Adipocyte (in vitro differentiated cells): ENCODE data around the gene HOXC9.

Source experiments
- DNase-seq: peaks from one replicate; pipeline ENCODE4 v3.0.0-alpha.2; 2015; ENCODE audit warnings: low read depth
- H3K27me3 ChIP-seq: replicated peaks from 2 replicates; pipeline ENCODE4 v1.7.0; 2013; ENCODE audit warnings: mild to moderate bottlenecking, low read length, moderate library complexity; ENCODE audit not compliant: control insufficient read depth, insufficient read depth
- H3K36me3 ChIP-seq: 2 replicates; pipeline ENCODE4 v1.7.0; 2013; ENCODE audit warnings: low read length, mild to moderate bottlenecking, moderate library complexity; ENCODE audit not compliant: control insufficient read depth, insufficient read depth, severe bottlenecking
- H3K4me1 ChIP-seq: 2 replicates; pipeline ENCODE4 v1.7.0; 2013; ENCODE audit warnings: mild to moderate bottlenecking, low read length, moderate library complexity; ENCODE audit not compliant: control insufficient read depth, insufficient read depth
- H3K4me3 ChIP-seq: 2 replicates; pipeline ENCODE4 v1.7.0; 2013; ENCODE audit warnings: mild to moderate bottlenecking, low read length, moderate library complexity
- H3K9ac ChIP-seq: 2 replicates; pipeline ENCODE4 v1.7.0; 2013; ENCODE audit warnings: mild to moderate bottlenecking, low read length, moderate library complexity
- H3K9me3 ChIP-seq: 2 replicates; pipeline ENCODE4 v1.7.0; 2013; ENCODE audit warnings: mild to moderate bottlenecking, low read length, moderate library complexity; ENCODE audit not compliant: control insufficient read depth

HOXC9 gene

DNA sequence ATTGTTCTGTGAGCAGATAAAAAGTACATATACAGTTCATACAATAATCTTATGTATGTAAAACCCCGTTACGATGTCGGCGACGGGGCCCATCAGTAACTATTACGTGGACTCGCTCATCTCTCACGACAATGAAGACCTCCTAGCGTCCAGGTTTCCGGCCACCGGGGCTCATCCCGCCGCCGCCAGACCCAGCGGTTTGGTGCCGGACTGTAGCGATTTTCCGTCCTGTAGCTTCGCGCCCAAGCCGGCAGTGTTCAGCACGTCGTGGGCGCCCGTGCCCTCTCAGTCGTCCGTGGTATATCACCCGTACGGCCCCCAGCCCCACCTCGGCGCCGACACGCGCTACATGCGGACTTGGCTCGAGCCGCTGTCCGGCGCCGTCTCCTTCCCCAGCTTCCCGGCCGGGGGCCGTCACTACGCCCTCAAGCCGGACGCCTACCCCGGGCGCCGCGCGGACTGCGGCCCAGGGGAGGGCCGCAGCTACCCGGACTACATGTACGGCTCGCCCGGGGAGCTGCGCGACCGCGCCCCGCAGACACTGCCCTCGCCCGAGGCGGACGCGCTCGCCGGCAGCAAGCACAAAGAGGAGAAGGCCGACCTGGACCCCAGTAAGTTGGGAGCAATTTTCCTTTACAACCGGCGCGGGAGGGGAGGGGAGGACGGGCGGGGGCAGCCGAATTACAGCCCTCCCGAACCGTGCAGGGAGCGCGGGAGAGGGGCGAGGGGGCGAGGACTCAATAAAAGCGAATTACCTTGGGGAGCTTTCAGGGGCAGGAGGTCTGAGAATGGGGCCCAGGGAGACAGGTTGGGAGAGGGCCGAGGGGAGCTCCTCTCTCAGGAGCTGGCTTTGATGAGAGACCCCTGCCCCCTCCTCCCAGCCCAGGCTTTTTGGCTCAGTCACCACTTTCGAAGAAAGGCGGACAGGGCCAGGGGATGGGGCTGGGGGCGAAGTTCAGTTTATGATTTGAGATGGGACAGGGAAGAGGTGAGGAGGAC lies at the start of gene HOXC9:
HOXC9 (plus strand) TSS at position 46 of the 999 bp plus-strand sequence; CDS start at position 74, 28 bp downstream.
- Histone ChIP-seq H3K9me3 (no peaks in the 10 kb centered on the region), H3K27me3 (no peaks in the 10 kb centered on the region), H3K4me1 (peaks cover 65% of the 10 kb centered on the region), H3K36me3 (peaks cover 6% of the 10 kb centered on the region), H3K4me3 (peak within 1 kb of the TSS; percentile 94), H3K9ac (peak within 1 kb of the TSS; percentile 96)
- DNase-seq = peak; percentile 16

DNA sequence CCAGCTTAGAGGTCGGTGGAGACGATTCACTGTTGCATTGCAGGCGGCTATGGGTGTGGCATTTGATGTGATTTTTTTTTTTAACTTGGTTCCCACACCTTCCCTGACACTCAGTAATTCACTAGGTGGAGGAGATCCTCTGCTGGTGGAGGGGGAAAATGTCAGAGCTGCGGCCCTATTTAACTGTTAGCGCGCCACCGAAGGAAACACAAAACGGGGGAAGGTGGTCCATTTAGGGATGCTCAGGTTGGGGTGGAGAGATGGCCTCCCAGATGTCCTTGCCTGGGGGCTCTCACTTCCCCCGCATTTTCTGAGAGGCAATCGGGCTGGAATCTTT lies 49.6 kb upstream of the HOXC9 start:
- Histone ChIP-seq H3K4me3 (no peak overlapping the region), H3K9me3 (no peaks in the 10 kb centered on the region), H3K36me3 (no peaks in the 10 kb centered on the region), H3K4me1 (peaks cover 19% of the 10 kb centered on the region), H3K9ac (no peak overlapping the region), H3K27me3 (peaks cover 99% of the 10 kb centered on the region)
- no peak for DNase-seq

DNA sequence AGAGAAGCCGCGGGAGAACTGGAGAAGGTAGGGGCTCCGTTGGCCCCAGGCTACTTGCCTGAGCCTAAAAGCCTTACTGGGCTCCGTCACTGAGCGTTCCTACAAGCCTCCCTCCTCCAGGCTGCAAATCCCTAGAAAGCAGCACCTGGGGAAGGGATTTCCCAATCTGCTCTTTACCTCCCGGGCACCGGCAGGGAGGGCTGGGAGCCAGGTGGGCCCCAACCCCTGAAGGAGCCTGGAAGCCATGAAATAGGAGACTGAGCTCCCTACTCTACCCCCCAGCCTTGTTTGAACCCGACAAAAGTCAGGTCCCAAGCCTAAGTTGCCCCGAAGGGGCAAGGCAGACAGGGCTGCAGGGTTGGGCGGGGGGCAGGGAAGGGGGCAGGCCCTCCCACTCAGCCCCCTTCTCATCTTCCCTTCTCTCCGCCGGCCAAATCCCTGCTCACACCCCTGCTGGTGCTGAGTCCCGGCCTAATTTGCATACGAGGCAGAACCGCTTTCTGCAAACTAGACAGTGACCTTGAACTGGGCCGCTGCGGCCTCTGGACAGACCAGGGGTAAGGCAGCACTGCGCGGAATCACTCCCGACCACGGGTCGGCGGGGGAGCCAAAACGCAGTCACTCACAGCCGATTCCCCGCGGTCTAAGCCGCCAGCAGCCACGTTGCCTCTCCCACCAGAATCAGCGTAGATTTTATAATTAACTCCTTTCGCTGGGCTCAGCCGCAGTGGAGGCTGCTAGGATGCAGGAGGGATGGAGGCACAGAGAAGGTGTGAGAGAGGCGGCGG lies 49.0 kb upstream of the HOXC9 start:
- Histone ChIP-seq H3K36me3 (no peaks in the 10 kb centered on the region), H3K9ac (no peak overlapping the region), H3K4me1 (peaks cover 19% of the 10 kb centered on the region), H3K4me3 (no peak overlapping the region), H3K27me3 (peaks cover 99% of the 10 kb centered on the region), H3K9me3 (no peaks in the 10 kb centered on the region)
- DNase-seq = no peak

DNA sequence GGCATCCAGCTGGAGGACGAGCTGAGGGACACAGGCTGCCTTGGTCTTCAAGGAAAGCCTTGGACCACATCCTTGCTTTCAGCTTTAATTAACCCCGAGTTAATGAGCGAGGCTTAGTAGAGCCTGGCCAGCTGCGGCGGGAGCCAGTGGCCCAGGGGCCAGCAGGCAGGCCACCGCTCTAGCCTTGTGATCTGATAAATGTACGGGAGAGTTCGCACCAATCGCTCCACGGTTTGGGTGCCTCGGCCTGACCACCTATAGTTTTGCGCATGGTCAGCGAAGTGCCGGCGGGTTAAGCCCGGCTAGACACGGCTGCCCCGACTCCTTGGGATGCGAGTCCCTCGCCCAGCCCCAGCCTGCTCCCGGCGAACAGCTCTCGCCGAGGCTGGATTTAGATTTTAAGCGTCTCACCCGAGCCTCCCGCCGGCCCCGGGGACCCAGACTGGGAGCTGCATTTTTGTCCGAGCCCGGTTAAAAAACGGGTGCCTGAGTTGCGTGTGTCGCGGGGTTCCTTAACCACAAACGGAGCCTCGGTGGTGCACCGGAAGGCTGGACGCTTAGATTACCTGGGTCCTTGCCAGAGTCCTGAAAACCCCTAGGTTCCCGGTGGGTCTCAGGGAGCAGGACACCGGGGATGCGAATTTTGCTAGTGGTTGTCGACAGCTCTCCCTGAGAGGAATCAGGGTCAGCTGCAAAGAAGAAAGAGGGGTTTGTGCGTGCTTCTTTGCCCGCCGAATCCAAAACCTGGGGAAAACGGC lies 48.2 kb upstream of the HOXC9 start:
- Histone ChIP-seq H3K27me3 (peaks cover 99% of the 10 kb centered on the region), H3K36me3 (no peaks in the 10 kb centered on the region), H3K9ac (no peak overlapping the region), H3K4me3 (no peak overlapping the region), H3K9me3 (no peaks in the 10 kb centered on the region), H3K4me1 (peaks cover 19% of the 10 kb centered on the region)
- no peak for DNase-seq

DNA sequence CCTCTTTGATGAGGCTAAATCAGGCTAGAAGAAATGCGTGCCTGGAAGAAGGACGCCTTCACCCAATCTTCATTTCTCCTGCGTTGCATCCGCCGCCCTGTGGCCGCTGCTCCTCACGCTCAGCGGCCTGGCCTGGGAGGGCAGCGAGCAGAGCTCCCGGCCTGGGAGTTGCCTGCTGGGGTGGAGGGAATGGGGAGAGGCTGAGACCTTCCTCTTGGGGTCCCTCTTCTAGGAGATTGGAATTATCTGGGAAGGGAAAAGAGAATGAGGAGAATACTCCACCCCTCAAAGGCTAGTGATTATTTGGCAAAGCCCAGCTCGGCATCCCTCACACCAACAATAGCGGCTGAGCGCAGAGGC lies 47.6 kb upstream of the HOXC9 start:
- H3K4me1 ChIP-seq = peaks cover 19% of the 10 kb centered on the region
- H3K27me3 ChIP-seq = peaks cover 99% of the 10 kb centered on the region
- no peaks in the 10 kb centered on the region for H3K36me3 ChIP-seq
- H3K9ac ChIP-seq = no peak overlapping the region
- H3K4me3 ChIP-seq = no peak overlapping the region
- no peak for DNase-seq
- H3K9me3 ChIP-seq = no peaks in the 10 kb centered on the region

DNA sequence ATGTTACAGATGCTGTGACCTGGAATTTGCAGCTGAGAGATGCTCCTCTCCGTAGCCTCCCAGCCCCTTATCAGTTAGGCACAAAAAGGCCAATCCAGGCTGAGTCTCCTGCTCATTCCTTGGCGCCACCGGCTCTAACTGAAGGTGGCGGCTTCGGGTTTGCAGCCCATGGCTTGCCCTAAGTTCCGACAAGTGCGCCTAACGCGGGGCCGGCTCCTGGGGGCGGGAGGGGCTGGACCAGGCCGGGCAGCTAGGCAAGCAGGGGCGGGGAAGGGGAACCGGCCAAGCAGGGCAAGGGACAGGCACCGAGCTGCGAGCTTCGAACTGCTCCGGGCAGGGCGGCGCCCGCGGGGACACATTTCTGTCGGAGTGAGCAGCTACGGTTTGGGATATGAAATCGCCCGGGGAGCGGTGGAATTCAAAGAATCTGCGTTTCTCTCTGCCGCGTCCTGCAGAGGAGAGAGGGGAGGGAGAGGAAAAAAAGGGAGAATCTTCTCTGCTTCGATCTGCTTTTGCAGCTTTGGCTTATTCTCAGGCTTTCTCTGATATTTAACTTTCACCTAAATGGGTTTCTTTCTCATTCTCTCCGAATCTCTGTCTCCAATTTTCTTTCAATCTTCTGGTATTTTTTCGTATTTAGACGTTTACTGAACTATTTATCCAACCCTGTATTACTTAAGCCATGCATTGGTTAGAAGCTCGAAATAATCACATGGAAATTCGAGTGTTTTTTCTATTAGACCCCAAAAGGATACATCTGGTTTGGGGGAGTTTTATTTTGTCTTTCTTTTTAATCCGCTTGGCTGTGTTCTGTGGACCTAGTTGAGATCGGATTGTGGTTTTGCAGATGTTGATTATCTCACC lies 46.9 kb upstream of the HOXC9 start:
- peaks cover 19% of the 10 kb centered on the region for H3K4me1 ChIP-seq
- H3K9ac ChIP-seq = no peak overlapping the region
- H3K27me3 ChIP-seq = peaks cover 98% of the 10 kb centered on the region
- no peaks in the 10 kb centered on the region for H3K36me3 ChIP-seq
- no peaks in the 10 kb centered on the region for H3K9me3 ChIP-seq
- H3K4me3 ChIP-seq = no peak overlapping the region
- peak; percentile 29 for DNase-seq

DNA sequence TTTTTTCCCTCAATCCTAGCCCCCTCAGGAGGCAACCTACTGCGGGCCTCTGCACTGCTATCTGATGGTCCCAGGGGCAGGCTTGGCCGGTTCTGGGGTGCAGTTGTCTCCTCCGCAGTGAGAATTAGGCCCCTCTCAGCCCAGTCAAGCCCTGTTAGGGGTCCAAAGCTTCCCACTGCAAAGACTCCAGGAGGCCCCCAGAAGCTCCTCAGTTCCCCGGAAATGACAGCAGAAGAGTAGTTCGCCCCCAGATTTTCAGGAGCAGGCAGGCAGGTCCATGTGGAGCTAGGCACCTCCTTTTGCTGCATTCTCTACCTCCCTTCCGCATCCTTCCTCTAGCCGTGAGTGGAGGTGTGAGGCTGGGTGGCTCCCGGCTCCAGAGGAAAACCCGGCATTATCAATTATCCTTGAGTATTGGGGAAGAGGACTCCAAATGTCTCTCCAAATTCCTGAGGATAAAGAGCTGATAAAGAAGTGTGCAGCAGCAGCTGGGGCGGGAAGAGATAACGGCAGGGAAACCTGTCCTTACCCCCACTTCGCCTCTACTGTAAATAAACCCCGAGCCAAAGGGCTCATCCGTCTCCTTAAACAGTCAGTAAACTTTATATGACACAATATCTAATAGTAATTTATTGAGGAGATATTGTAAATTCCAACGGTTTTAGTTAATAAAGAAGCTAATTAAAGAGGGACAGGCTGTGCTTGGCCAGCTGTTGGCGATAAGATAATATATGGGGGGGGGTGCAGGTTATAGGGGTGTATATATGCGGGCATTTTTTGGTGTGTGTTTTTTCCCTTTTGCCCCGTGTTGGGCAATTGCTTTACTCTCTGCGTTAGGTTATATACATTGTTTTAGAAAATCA lies 45.9 kb upstream of the HOXC9 start:
- no peak for DNase-seq
- Histone ChIP-seq H3K4me3 (no peak overlapping the region), H3K36me3 (no peaks in the 10 kb centered on the region), H3K9me3 (no peaks in the 10 kb centered on the region), H3K9ac (no peak overlapping the region), H3K27me3 (peaks cover 99% of the 10 kb centered on the region), H3K4me1 (peaks cover 19% of the 10 kb centered on the region)

DNA sequence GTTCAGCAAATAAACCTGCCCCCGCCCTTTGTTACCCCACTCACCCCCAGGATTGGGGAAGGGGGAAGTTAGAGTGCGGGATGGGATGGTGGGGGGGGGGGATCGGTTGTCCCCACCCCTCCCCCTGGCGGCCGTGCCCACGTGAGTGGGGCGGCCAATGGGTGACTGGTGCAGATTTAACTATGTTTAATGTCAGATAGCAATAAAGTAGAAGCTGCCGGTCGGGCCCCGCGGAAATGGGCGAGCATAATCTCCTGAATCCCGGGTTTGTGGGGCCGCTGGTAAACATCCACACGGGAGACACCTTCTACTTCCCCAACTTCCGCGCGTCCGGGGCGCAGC lies 45.3 kb upstream of the HOXC9 start, which contains the start of gene HOXC12:
HOXC12 (plus strand) TSS at position 210 of the 342 bp plus-strand sequence; CDS start at position 237, 27 bp downstream.
- H3K27me3 ChIP-seq = peaks cover 99% of the 10 kb centered on the region
- H3K4me3 ChIP-seq = no peak within 1 kb of the TSS

DNA sequence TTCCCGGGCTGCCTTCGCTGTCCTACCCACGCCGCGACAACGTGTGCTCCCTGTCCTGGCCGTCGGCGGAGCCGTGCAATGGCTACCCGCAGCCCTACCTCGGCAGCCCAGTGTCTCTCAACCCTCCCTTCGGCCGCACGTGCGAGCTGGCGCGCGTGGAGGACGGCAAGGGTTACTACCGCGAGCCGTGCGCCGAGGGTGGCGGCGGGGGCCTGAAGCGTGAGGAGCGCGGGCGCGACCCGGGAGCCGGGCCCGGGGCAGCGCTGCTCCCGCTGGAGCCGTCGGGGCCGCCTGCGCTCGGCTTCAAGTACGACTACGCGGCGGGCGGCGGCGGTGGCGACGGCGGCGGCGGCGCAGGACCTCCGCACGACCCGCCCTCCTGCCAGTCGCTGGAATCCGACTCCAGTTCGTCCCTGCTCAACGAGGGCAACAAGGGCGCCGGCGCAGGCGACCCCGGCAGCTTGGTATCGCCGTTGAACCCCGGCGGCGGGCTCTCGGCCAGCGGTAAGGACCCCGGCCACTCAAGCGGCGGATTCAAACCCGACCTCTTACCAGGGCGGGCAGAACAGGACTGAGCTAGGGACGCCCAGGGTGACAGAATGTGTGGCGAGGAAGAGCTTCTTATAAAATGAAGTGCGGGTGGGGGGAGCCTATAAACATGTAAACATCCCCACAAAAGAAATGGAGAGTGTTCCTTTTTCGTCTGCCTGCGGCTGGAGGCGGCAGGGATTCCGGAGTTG lies 44.8 kb upstream of the HOXC9 start:
- H3K9ac ChIP-seq = no peak overlapping the region
- no peaks in the 10 kb centered on the region for H3K36me3 ChIP-seq
- H3K9me3 ChIP-seq = peaks cover 4% of the 10 kb centered on the region
- peaks cover 19% of the 10 kb centered on the region for H3K4me1 ChIP-seq
- H3K27me3 ChIP-seq = peaks cover 99% of the 10 kb centered on the region
- H3K4me3 ChIP-seq = no peak overlapping the region
- no peak for DNase-seq

More for the DNA sequence above, 45.3 kb upstream of the HOXC9 start, which contains the start of gene HOXC12:
- no peak for DNase-seq
- no peak within 1 kb of the TSS for H3K9ac ChIP-seq
- H3K4me1 ChIP-seq = peaks cover 19% of the 10 kb centered on the region
- H3K9me3 ChIP-seq = no peaks in the 10 kb centered on the region
- H3K36me3 ChIP-seq = no peaks in the 10 kb centered on the region
